ENCODE data around the gene TEPSIN.

TEPSIN gene

DNA sequence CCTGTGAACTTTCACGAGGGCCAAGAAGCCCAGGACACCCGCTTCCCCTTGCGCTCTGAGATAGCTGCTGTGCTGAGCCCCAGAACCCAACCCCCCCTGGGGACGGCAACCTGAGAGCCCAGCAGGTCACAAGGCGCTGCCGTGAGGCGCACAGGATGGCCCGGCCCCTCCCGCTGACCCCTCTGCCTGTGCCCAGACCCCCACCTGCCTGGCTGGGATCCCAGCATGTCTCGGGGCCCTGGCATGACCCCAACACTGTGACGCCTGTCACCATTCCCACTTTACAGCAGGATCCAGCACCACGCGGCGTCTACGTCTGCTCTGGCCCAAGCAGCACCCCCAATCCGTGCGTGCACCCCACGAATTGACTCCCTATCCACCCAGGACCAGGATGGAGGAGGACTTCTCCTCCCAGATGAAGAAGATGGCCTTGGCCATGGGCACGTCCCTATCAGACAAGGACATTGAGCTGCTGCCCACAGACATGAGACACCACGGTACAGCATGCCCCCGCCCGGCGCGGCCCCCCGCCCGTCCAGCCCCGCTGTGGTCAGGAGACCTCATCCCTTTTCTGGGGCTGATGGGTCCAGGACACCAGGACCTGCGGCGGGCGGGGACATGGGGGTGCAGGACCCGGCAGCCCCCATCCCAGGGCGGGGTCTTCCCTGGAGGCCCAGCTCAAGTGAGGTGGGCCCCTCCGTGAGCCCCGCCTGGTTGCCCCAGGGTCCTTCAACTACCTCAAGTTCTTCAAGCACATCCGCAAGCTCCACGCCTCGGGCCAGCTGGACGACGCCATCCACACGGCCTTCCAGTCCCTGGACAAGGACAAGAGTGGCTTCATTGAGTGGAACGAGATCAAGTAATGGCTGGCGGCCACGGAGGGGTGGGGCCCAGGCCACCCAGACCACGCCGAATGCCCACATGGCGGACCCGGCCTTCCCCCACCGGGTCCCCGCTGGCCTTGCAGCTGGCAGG, 57.7 kb downstream of the TEPSIN start:
- Histone ChIP-seq H3K9me3 (no peaks in the 10 kb centered on the region), H3K4me1 (no peaks in the 10 kb centered on the region), H3K27me3 (peaks cover 0 to 58% of the 10 kb centered on the region in 2 donors), H3K36me3 (no peaks in the 10 kb centered on the region), H3K4me3 (no peak overlapping the region), H3K27ac (no peak overlapping the region)
- TF ChIP-seq, protein P1, sequence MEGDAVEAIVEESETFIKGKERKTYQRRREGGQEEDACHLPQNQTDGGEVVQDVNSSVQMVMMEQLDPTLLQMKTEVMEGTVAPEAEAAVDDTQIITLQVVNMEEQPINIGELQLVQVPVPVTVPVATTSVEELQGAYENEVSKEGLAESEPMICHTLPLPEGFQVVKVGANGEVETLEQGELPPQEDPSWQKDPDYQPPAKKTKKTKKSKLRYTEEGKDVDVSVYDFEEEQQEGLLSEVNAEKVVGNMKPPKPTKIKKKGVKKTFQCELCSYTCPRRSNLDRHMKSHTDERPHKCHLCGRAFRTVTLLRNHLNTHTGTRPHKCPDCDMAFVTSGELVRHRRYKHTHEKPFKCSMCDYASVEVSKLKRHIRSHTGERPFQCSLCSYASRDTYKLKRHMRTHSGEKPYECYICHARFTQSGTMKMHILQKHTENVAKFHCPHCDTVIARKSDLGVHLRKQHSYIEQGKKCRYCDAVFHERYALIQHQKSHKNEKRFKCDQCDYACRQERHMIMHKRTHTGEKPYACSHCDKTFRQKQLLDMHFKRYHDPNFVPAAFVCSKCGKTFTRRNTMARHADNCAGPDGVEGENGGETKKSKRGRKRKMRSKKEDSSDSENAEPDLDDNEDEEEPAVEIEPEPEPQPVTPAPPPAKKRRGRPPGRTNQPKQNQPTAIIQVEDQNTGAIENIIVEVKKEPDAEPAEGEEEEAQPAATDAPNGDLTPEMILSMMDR (IDR thresholded peaks at IDR 0.05) = no peak
- intact Hi-C loops (cut with DNase I; ENCODE audit: low total_unique reads) = no loop called here
- DNase-seq = no peak

GRCh38 chr17:81179861-81180260, 59.0 kb downstream of the TEPSIN start:
- Histone ChIP-seq H3K36me3 (no peaks in the 10 kb centered on the region), H3K4me3 (no peak overlapping the region), H3K9me3 (no peaks in the 10 kb centered on the region), H3K27ac (no peak overlapping the region), H3K4me1 (no peaks in the 10 kb centered on the region), H3K27me3 (peaks cover 0 to 52% of the 10 kb centered on the region in 2 donors)
- TF ChIP-seq, protein P1 (IDR thresholded peaks at IDR 0.05) = no peak
- intact Hi-C loops (cut with DNase I; ENCODE audit: low total_unique reads) = no loop called here
- DNase-seq = no peak

GRCh38 chr17:81179220-81179619, 59.6 kb downstream of the TEPSIN start:
- intact Hi-C loops (cut with DNase I; ENCODE audit: low total_unique reads) = no loop called here
- Histone ChIP-seq H3K9me3 (no peaks in the 10 kb centered on the region), H3K36me3 (no peaks in the 10 kb centered on the region), H3K4me3 (no peak overlapping the region), H3K4me1 (no peaks in the 10 kb centered on the region), H3K27me3 (peaks cover 0 to 49% of the 10 kb centered on the region in 2 donors), H3K27ac (no peak overlapping the region)
- TF ChIP-seq, protein P1 (IDR thresholded peaks at IDR 0.05) = no peak
- no peak for DNase-seq

Data from tibial artery (tissue), 4 donors.